ENCODE results near the gene PITPNM2. TPM values are rescaled to one million over a fixed set of nuclear protein-coding genes. Genes with fewer than 3 reads are reported as not detected.
A peak's percentile ranks its signal among the peaks of the same experiment; 100 is the strongest.

The PITPNM2 gene
- total and polyA plus RNA-seq, 11 donors = 12.0 to 28.5 (median 20.7) TPM

GRCh38 chr12:123119808-123120207, 31.1 kb downstream of the PITPNM2 start:
- H3K4me1 ChIP-seq = peaks cover 10 to 61% (median 38%) of the 10 kb centered on the region in 12 donors
- 87 to 97% (median 92%) methylated on average over 7 of the region's 7 CpGs for WGBS, 4 donors

GRCh38 chr12:123118497-123118896, 32.4 kb downstream of the PITPNM2 start:
- H3K4me3 ChIP-seq = no peak overlapping the region
- no peaks in the 10 kb centered on the region for H3K9me3 ChIP-seq
- no peak for TF ChIP-seq POLR2A (IDR thresholded peaks at IDR 0.05)
- TF ChIP-seq, protein P1, sequence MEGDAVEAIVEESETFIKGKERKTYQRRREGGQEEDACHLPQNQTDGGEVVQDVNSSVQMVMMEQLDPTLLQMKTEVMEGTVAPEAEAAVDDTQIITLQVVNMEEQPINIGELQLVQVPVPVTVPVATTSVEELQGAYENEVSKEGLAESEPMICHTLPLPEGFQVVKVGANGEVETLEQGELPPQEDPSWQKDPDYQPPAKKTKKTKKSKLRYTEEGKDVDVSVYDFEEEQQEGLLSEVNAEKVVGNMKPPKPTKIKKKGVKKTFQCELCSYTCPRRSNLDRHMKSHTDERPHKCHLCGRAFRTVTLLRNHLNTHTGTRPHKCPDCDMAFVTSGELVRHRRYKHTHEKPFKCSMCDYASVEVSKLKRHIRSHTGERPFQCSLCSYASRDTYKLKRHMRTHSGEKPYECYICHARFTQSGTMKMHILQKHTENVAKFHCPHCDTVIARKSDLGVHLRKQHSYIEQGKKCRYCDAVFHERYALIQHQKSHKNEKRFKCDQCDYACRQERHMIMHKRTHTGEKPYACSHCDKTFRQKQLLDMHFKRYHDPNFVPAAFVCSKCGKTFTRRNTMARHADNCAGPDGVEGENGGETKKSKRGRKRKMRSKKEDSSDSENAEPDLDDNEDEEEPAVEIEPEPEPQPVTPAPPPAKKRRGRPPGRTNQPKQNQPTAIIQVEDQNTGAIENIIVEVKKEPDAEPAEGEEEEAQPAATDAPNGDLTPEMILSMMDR (IDR thresholded peaks at IDR 0.05) = no peak
- peaks cover 12 to 72% (median 47%) of the 10 kb centered on the region in 12 donors for H3K4me1 ChIP-seq
- H3K27me3 ChIP-seq = no peaks in the 10 kb centered on the region
- intact Hi-C loops (cut with DNase I) = loop anchor here in 1 of 10 donors (10.0 kb wide), 1 partner anchor 74 kb away; no protein-coding TSS in a partner anchor
- no peaks in the 10 kb centered on the region for H3K36me3 ChIP-seq
- WGBS, 4 donors = 89 to 93% (median 92%) methylated on average over 8 of the region's 8 CpGs
- ATAC-seq (no peak), DNase-seq (no peak)
- peak overlapping the region in 1 of 12 donors; percentile 83 for H3K27ac ChIP-seq

More at GRCh38 chr12:123119808-123120207, 31.1 kb downstream of the PITPNM2 start:
- no peak overlapping the region for H3K27ac ChIP-seq
- intact Hi-C loops (cut with DNase I) = loop anchor here in 1 of 10 donors (10.0 kb wide), 1 partner anchor 75 kb away; no protein-coding TSS in a partner anchor
- no peaks in the 10 kb centered on the region for H3K9me3 ChIP-seq
- H3K4me3 ChIP-seq = no peak overlapping the region
- DNase-seq (no peak), ATAC-seq (no peak)
- TF ChIP-seq POLR2A (IDR thresholded peaks at IDR 0.05) = no peak
- H3K36me3 ChIP-seq = no peaks in the 10 kb centered on the region
- no peaks in the 10 kb centered on the region for H3K27me3 ChIP-seq

DNA sequence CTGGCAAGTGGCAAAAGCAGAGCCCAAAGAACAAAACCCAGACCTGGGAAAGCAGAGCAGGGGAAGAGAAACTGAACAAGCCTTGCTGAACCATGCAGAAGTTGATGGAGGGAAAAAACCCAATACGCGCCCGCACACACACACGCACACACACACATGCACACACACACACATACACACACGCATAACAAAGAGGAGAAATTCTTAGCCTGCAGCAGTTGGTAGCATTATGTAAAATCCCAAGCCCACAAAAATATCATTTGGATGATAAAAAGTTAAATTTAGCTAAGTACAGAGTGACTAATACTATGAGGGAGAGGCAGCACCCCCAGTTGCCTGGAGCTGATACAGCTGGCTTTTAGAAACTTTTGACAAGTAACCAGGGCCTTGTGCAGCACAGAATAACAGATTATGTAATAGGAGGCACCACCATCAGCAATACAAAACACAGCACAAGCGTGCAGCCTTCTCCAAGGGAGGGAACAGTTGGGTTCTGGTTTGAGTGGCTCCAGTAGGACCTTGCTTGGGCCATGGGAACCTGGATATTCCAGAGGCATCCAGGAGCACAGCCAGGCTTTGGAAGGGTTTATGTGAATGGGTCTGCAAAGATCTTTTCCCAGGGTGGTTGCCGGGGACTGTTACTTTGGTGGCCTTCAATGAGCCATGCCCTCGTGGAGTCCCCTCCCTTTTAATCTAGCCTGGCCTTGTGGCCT, 35.3 kb downstream of the PITPNM2 start:
- Histone ChIP-seq H3K27ac (peak overlapping the region; percentile 26 to 86 (median 76)), H3K9me3 (no peaks in the 10 kb centered on the region), H3K4me1 (peaks cover 12 to 84% (median 49%) of the 10 kb centered on the region in 12 donors), H3K27me3 (no peaks in the 10 kb centered on the region), H3K4me3 (peak overlapping the region in 2 of 12 donors; percentile 25 to 29), H3K36me3 (no peaks in the 10 kb centered on the region)
- no peak for TF ChIP-seq POLR2A (IDR thresholded peaks at IDR 0.05)
- TF ChIP-seq, protein P1 (IDR thresholded peaks at IDR 0.05) = peak in 1 of 12 donors; percentile 13
- intact Hi-C loops (cut with DNase I) = loop anchor here in 1 of 10 donors (10.0 kb wide), 1 partner anchor 71 kb away; no protein-coding TSS in a partner anchor
- peak in 4 of 5 donors; percentile 69 to 75 (median 74) for DNase-seq
- ATAC-seq = peak; percentile 89 to 92 (median 91)
- 42 to 48% (median 46%) methylated on average over 8 of the region's 8 CpGs for WGBS, 4 donors

- no peak overlapping the region for H3K4me3 ChIP-seq
- peaks cover 0 to 2% (median 0%) of the 10 kb centered on the region in 9 donors for H3K36me3 ChIP-seq
- TF ChIP-seq, protein P1 (IDR thresholded peaks at IDR 0.05) = no peak
- no peak for TF ChIP-seq POLR2A (IDR thresholded peaks at IDR 0.05)
- peaks cover 12 to 80% (median 49%) of the 10 kb centered on the region in 12 donors for H3K4me1 ChIP-seq
- intact Hi-C loops (cut with DNase I) = loop anchor here in 1 of 10 donors (5.0 to 10.0 kb wide), 2 partner anchors 38 to 70 kb away; partner anchors contain the start of gene PITPNM2
- H3K27ac ChIP-seq = peak overlapping the region; percentile 26 to 86 (median 76)
- H3K9me3 ChIP-seq = no peaks in the 10 kb centered on the region
- no peak for DNase-seq
- ATAC-seq = peak in 1 of 4 donors; percentile 12
- no peaks in the 10 kb centered on the region for H3K27me3 ChIP-seq
- 58 to 72% (median 64%) methylated on average over 13 of the region's 13 CpGs for WGBS, 4 donors
Measured at GRCh38 chr12:123114304-123115083, 36.4 kb downstream of the PITPNM2 start.
